ENCODE results near the gene TWNK. TPM values are rescaled to one million over a fixed set of nuclear protein-coding genes. Genes with fewer than 3 reads are reported as not detected.

Gene TWNK
- total RNA-seq, 2 donors from 2014 or later, result 1.8 to 2.3 TPM

DNA sequence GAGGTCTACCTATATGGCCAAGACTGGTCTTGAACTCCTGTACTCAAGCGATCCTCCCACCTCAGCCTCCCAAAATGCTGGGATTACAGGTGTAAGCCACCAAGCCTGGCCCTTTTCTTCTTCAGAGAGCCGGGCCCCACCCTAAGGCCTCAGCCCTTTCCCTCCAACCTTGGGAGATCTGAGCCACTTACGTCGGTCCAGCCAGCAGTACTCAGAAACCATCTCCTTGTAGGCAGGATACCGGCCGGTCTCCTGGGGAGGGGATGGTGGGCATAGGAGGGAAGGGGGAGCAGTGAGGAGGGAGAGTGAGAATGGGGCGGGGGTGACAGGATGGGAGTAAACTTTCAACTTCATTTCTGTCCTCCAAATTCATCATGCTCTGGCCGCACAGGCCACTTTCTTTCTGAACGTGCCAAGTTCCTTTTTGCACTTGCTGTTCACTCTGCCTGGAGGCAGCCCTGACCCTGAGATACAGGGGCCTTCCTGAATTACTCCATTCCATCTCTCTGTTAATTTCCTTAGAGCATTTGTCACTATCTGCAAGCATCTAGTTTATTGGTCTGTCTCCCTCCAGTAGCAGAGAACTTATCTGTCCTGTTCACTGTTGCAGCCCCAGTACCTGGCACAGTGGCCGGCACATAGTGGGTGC lies 33.2 kb downstream of the TWNK start:
- DNase-seq, result no peak
- Histone ChIP-seq H3K4me1 (no peaks in the 10 kb centered on the region), H3K9me3 (no peaks in the 10 kb centered on the region), H3K36me3 (replicated peaks in 1 of 2; ENCODE audit: insufficient read depth in 1 of 2, low read depth in 2 of 2) (no peaks in the 10 kb centered on the region), H3K27me3 (no peaks in the 10 kb centered on the region), H3K27ac (no peak overlapping the region), H3K4me3 (no peak overlapping the region)
- ATAC-seq, result no peak
- no peak for TF ChIP-seq POLR2A (IDR thresholded peaks at IDR 0.05)
- TF ChIP-seq, protein P1, sequence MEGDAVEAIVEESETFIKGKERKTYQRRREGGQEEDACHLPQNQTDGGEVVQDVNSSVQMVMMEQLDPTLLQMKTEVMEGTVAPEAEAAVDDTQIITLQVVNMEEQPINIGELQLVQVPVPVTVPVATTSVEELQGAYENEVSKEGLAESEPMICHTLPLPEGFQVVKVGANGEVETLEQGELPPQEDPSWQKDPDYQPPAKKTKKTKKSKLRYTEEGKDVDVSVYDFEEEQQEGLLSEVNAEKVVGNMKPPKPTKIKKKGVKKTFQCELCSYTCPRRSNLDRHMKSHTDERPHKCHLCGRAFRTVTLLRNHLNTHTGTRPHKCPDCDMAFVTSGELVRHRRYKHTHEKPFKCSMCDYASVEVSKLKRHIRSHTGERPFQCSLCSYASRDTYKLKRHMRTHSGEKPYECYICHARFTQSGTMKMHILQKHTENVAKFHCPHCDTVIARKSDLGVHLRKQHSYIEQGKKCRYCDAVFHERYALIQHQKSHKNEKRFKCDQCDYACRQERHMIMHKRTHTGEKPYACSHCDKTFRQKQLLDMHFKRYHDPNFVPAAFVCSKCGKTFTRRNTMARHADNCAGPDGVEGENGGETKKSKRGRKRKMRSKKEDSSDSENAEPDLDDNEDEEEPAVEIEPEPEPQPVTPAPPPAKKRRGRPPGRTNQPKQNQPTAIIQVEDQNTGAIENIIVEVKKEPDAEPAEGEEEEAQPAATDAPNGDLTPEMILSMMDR (IDR thresholded peaks at IDR 0.05), result no peak
- intact Hi-C loops (cut with DNase I), result no loop called here
- 76 to 79% methylated on average over 10 of the region's 10 CpGs for WGBS, 2 donors

DNA sequence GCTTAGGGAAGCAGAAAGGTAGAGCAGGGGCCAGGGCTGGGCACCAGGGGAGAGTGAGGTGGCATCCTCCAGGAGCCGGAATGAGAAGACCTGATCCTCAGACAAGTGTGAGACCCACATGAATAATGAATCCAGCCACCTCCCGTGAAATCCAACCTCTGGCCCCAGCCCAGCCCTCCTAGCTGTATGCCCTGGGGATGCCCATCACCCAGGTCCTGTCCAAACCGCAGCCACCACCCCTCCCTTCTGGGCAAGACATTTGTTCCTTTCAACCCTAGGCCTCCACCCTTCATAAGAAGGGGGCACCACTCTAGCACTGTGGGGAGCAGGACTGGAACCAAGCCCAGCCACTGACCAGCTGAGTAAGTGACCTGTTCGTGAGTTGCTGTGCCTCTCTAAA lies 33.9 kb downstream of the TWNK start:
- Histone ChIP-seq H3K4me3 (no peak overlapping the region), H3K9me3 (no peaks in the 10 kb centered on the region), H3K27ac (no peak overlapping the region), H3K27me3 (no peaks in the 10 kb centered on the region), H3K36me3 (replicated peaks in 1 of 2; ENCODE audit: insufficient read depth in 1 of 2, low read depth in 2 of 2) (no peaks in the 10 kb centered on the region), H3K4me1 (no peaks in the 10 kb centered on the region)
- DNase-seq, result no peak
- WGBS, 2 donors, result 77 to 79% methylated on average over 4 of the region's 4 CpGs
- intact Hi-C loops (cut with DNase I), result no loop called here
- ATAC-seq, result no peak
- TF ChIP-seq POLR2A (IDR thresholded peaks at IDR 0.05), result no peak
- TF ChIP-seq, protein P1 (IDR thresholded peaks at IDR 0.05), result no peak

DNA sequence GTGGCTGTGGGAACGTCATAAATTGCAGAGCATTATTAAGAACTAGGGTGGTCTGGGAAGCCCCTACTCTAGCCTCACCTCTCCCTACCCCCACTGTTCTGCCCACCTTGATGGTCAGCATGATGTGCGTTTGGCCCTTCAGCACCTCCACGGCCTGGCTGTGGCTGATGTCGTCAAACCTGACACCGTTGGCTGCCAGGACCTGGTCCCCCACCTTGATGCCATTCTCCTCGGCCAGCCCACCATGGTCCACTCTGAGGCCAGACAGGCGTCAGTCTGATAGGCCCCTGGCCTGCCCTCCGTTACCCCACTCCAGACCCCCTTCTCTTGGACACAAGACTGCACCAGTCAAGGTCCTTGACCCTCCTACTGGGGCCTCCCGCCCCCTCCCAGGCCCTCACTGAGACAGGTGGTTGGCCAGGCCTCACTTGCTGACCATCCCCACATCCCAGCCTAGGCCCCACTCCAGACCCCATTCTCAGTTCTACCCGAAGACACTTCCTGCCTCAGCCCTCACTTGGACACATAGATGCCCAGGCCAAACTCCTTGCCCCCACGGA lies 34.4 kb downstream of the TWNK start:
- Histone ChIP-seq H3K9me3 (no peaks in the 10 kb centered on the region), H3K27me3 (no peaks in the 10 kb centered on the region), H3K4me1 (no peaks in the 10 kb centered on the region), H3K36me3 (replicated peaks in 1 of 2; ENCODE audit: insufficient read depth in 1 of 2, low read depth in 2 of 2) (no peaks in the 10 kb centered on the region), H3K4me3 (no peak overlapping the region), H3K27ac (no peak overlapping the region)
- no peak for ATAC-seq
- no peak for DNase-seq
- intact Hi-C loops (cut with DNase I), result no loop called here
- TF ChIP-seq, protein P1 (IDR thresholded peaks at IDR 0.05), result no peak
- TF ChIP-seq POLR2A (IDR thresholded peaks at IDR 0.05), result no peak
- 60 to 70% methylated on average over 10 to 11 of the region's 11 CpGs for WGBS, 2 donors

DNA sequence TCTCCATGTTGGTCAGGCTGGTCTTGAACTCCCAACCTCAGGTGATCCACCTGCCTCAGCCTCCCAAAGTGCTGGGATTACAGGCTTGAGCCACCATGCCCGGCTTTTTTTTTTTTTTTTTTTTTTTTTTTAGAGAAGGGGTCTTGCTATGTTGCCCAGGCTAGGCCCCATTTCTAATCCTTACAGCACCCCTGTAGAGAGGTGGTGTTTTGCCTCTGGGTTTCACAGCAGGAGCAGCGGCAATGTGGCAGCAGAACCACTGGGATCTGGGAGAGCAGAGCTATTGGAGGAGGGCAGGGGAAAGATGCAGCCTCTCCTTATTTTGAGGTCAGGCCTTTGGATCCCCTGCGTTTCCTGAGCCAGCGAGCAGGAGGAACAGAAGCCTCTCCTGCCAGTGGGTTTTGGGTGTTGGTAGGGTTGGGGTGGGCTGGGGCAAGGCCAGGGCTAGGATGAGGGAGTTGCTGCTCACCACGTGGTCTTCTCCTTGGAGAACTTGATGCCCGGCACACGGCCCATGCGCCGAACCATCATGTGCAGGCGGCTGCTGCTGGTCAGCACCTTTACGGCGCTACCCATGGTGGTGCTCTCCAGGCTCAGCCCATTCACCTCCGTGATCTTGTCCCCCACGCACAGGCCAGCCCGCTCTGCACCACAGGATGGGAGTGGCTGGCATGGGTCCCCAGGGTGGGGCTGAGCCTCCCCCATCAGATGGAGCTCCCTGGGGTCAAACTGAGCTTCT lies 35.8 kb downstream of the TWNK start:
- Histone ChIP-seq H3K36me3 (replicated peaks in 1 of 2; ENCODE audit: insufficient read depth in 1 of 2, low read depth in 2 of 2) (no peaks in the 10 kb centered on the region), H3K9me3 (no peaks in the 10 kb centered on the region), H3K27ac (no peak overlapping the region), H3K27me3 (no peaks in the 10 kb centered on the region), H3K4me1 (no peaks in the 10 kb centered on the region), H3K4me3 (no peak overlapping the region)
- intact Hi-C loops (cut with DNase I), result no loop called here
- no peak for TF ChIP-seq POLR2A (IDR thresholded peaks at IDR 0.05)
- TF ChIP-seq, protein P1 (IDR thresholded peaks at IDR 0.05), result no peak
- DNase-seq (no peak), ATAC-seq (no peak)
- 85 to 91% methylated on average over 4 to 15 of the region's 15 CpGs for WGBS, 2 donors
